HG03469 (cell line): Measurements from ENCODE around the gene SCAF1.

Experiments
- ATAC-seq: cut with Tn5 transposase; IDR thresholded peaks from one replicate; pipeline ENCODE4 v1.9.1; 2021; ENCODE audit warnings: mild to moderate bottlenecking, moderate library complexity, moderate number of reproducible peaks; ENCODE audit not compliant: unreplicated experiment

SCAF1 gene

DNA sequence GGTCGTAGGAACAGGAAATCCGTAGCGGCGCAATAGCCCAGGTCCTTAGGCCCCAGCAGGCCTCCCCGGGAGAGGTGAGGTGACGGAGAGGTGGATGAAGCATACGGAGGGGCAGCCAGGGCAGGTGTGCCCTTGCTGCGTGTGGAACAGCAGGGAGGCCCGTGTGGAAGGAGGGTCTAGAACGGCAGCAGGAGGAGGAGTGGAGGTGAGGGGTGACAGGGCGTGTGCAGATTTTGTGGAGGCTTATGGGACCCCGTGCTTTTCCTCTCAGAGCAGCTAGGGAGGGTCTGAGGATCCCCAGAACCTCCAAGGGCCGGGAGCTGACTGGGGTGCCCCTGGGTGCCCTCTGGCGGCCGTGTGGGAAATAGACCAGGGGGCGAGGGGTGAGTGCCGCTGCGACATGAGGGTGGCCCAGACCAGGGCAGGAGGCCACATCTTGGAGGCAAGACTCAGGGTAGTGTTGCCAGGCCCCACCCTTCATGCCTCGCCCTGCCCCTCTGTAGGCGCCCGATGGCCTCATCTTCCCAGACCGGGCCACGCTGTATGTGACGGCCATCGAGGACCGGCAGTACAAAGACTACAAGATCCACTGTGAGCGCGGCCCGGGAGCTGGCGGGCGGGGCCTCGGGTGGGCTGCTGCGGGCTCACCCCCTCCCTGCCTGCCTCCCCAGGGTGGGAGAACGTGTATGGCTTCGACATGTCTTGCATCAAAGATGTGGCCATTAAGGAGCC lies 42.4 kb downstream of the SCAF1 start:
- ATAC-seq, result no peak

DNA sequence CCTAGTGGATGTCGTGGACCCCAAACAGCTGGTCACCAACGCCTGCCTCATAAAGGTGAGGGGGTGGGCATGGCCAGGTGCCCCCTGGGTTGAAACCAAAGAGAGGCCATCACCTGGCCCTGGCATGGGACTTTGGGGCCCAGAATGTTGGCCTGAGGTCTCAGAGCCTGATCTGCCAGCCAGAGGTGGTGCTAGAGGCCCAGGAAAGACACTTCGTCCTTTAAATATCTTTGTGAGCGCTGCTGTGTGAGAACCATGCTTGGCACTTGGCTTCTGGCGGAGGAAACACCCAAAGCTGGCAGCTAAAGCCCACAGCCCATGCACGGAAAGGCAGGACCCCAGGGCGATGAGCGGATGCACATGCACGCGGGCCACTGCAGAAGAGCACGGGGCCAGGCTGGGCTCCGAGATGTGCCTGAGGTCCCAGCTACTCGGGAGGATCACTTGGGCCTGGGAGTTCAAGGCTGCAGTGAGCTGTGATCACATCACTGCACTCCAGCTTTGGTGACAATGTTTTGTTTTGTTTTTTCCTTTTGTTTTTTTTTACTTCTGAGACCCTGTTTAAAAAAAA lies 43.1 kb downstream of the SCAF1 start:
- ATAC-seq, result no peak

DNA sequence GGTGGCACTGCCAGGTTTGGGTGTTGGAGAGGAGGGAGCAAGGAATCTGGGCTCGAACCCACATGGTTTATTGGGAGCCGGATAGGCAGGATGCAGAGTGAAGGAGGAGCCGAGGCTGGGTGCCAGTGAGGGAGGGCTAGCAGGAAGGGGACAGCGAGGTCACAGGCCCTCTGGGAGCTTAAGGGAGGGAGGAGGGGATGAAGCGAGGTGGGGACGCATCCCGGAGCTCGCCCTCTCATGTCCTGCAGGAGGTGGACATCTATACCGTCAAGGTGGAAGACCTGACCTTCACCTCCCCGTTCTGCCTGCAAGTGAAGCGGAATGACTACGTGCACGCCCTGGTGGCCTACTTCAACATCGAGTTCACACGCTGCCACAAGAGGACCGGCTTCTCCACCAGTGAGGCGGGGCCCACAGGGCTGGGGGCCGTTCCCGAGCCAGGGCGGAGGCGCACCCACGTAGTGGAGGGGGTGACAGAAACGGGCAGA lies 43.9 kb downstream of the SCAF1 start:
- no peak for ATAC-seq

DNA sequence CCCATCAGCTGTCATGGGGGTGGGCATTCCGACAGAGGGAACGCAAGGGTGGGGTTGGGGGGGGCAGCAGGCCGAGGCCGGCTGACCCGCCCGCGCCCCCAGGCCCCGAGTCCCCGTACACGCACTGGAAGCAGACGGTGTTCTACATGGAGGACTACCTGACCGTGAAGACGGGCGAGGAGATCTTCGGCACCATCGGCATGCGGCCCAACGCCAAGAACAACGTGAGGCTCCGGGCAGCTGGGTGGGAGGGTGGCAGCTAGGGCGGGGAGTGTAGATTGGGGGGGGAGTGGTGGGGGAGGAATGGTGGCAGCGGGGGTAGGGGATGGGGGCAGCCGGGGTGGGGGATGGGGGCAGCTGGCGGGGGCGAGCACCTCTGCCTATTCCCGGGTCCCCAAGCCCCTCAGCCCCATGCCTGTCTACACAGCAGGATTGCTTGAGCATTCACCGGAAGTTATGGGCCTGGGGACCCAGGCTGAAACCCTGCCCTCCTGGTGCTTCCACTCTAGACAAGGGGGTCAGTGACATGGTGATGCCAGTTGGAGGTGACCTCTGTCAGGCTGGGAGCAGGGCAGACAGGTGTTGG lies 44.6 kb downstream of the SCAF1 start:
- no peak for ATAC-seq

DNA sequence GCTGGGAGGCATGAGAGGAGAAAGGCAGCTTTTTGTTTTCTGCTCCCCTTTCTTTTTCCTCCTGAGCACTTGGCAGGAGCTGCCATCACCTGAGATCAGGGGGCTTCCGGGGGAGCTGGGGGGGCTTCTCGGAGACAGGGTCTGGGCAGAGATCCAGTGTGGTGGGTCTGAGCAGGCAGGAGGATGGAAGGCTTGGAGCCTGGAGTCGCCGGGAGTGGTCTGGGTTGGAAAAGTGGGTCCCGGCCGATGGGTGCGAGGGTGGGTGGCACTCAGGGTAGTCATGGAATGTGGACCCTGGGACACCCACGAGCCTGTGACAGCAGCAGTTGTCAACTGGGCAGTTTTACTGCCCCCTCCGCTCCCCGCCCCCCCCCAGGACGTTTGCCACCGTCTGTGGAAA lies 45.1 kb downstream of the SCAF1 start:
- ATAC-seq, result no peak

DNA sequence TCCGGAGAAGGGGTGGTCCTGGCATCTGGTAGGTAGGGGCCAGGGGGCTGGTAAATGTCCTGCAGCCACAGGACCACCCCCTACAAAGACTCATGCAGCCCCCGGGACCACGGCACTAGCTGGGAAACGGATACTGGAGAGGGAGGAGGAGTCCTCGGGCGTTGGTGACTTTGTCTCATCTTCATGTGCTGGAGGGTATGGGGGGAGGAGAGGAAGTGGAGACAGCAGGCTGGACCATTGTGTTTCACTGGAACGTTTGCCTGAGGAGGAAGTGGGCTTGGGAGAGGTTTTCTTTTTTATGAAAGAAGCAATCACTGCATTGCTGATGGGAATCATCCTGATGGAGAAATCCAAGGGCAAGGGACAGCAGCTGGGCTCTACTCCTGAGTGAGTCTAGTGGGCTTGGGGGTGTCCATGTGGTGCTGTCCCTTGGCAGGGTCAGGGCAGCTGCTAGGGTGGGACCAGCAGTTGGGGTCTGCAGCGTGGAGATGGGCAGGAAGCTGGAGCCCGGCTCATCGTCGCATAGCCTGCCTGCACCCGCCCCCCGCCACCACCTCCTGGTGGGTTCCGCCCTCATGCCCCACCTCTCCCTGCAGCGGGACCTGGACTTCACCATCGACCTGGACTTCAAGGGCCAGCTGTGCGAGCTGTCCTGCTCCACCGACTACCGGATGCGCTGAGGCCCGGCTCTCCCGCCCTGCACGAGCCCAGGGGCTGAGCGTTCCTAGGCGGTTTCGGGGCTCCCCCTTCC lies 45.7 kb downstream of the SCAF1 start:
- no peak for ATAC-seq

DNA sequence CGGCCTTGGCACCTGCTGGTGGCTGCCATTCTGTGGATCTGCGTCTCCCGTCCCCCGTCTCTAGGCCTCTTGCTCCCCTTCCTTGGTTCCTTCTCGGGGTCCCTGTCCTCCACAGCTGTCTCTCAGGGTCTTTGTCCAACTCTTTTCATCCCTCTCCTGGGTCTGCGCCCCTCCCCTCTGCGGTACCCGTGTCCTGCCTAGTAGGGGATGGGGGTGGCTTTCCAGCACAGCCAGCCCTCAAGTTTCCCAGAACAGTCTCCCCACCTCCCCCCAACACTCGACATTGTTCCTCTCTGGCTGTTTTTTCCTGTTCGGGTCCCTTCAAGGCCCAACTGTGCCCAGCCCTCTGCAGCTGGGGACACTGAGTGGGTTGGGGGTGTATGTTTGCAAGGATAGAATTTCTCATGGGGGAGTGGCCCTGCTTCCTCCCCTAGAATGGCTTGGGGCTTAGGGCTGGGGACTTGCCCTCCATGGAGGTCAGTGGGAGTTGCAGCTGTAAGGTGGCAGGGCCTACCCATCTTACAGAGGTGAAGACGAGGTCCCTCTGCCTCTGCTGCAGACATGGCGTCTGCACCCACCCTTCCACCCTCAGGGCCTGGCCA lies 46.6 kb downstream of the SCAF1 start:
- ATAC-seq, result no peak

DNA sequence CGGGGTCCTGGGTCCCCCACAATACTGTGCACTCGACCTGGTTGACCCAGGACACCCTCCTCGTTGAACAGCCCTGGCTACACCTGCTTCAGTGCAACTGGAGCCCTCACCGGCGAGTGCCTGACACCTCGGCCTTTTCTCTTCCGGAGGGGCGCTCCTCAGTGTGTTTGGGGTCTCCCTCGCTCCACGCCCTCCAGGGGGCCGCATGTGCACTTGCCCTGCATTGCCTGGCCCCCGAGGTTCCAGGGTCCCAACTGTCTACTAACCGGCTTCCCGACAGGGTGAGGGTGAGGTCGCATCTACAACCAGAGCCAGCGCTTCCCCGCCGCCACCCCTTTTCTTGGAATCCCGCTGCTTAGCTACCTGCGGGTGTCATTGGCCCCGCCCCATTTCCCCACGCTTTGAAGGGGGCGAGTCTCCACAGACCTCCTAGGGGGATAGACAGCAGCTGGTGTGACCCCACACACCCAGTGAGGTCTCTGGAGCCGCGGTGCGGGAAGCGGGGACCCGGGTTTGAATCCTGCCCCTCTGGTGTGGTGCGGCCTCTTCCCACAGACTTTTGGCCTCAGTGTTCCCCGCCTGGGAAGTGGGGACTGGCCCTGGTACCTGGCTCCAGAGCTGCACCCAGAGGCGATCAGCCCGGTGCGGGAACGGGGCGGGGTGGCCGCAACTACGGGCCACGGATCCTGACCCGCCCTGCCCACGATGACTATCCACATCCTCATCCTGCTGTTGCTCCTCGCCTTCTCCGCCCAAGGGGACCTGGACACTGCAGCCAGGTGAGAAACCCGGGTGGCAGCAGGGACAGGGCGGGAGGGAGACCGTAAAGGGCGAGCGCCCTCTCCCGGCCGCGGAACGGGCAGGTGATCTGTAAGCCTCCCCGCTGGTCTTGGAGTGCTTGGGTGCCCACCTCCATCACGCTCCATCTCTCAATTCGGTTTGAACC lies 47.4 kb downstream of the SCAF1 start, which contains the start of gene ADM5:
TSS of gene ADM5 (plus strand) at position 462 of the 946 bp plus-strand sequence. CDS start at position 706, 244 bp downstream.
- no peak for ATAC-seq

DNA sequence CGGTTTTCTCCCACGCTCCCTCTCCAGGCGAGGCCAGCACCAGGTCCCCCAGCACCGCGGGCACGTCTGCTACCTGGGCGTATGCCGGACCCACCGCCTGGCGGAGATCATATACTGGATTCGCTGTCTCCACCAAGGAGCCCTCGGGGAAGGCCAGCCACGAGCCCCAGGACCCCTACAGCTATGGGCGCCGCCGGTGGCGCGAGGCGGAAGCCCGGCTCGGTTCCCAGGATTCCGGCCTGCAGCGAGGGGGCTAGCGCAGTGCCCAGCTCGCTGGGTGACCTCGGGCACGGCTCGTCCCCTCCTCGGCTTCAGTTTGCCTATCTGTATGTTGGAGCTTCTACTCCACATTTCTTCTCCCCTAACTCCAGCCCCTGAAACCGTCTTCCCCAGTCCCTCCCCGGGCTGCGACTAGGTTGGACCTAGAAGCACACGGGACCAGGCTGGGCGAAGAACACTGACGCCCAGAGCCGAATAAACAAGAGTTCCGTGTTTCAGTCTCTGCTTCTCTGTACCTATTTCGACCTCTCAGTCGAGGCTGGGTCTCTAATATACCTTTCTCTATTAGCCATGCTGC lies 48.2 kb downstream of the SCAF1 start:
- ATAC-seq, result no peak

DNA sequence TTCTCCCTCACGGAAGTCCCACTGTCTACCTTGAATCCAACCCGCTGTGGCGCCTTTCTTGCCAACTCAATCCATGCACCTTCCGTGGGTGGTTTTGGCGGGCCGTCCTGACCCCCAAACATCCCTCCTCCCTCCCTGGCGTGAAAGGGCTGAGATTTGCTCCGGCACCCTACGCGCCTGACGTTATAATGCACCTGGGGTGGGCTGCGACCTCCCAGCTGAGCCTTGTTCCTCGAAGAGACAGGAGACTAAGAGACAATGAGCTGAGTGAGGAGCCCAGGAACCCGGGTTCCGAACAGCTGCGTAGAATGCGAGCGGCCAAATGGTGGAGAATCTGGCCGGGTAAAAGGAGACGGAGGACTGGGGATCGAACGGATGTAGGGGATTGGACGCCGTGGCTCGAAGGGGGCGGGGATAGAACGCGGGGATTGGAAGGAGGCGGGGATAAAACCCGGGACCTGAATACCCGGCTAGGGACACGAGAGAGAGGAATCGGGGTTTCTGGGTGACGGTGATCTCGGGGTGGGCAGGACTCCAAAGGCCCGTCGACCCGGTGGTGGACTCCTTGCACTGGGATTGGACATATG lies 48.7 kb downstream of the SCAF1 start, which contains the start of gene CPT1C:
TSS of gene CPT1C (plus strand) at position 461 of the 587 bp plus-strand sequence. CDS start 1,137 bp downstream, outside the sequence.
- no peak for ATAC-seq

DNA sequence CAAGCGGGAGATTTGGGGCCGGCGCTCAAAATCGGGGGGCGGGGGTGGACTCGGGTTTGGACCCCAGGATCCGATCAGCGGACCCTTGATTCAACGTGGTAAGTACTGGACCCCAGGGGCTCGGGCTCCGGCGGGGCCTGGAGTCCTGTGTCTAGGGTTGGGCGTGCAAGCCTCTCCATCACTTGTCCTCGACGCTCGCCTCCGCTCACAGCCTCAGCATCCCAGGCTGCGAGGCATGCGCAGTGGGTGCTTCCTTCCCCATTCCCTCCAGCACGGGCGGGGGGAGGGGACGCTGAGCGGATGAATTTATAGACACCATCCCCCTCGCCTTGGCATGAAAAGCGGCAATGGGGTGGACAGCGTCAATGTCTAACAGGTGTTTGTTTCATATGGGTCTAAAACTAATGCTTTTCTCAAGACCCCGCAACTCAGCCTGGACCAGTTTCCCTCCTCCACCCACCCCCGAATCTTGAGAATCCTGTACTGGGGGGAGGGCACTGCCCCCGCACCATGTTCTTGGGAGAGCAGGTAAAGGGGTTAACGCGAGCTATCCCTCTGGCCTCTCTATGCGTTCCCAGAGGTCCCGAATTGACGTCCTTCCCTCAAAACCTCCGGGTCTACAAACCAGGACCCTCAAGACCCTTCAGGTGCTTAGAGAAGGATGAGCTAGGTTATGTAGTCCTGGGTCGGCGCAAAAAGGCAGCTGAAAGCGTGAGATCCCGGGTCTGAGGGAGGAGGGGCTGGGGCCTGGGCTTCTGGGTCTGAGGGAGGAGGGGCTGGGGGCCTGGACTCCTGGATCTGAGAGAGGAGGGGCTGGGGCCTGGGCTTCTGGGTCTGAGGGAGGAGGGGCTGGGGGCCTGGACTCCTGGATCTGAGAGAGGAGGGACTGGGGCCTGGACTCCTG lies 49.5 kb downstream of the SCAF1 start:
- ATAC-seq, result no peak

DNA sequence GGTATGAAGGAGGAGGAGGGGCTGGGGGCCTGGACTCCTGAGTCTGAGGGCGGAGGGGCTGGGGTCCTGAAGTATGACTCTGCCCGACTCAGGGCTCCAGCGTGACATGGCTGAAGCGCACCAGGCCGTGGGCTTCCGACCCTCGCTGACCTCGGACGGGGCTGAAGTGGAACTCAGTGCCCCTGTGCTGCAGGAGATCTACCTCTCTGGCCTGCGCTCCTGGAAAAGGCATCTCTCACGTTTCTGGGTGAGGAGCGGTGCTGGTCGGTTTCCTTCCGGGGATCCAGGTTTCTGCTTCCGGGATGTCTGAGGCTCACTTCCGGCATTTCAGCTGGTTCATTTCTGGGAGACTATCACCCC lies 50.1 kb downstream of the SCAF1 start:
- no peak for ATAC-seq

DNA sequence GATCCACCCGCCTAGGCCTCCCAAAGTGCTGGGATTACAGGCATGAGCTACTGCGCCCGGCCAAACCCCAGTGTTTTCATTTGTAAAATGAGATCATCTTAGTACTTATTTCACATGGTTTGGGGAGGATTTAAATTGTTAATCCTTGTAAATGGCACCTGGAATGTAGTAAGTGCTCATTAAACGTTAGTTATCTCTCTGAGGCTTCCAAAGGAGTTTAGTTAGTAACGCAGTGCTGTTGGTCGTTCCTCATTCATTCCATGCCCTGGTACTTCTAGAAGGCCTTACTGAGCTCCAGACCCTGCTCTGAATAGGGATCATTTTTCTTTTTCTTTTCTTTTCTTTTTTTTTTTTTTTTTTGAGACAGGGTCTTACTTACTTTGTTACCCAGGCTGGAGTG lies 54.1 kb downstream of the SCAF1 start:
- no peak for ATAC-seq

DNA sequence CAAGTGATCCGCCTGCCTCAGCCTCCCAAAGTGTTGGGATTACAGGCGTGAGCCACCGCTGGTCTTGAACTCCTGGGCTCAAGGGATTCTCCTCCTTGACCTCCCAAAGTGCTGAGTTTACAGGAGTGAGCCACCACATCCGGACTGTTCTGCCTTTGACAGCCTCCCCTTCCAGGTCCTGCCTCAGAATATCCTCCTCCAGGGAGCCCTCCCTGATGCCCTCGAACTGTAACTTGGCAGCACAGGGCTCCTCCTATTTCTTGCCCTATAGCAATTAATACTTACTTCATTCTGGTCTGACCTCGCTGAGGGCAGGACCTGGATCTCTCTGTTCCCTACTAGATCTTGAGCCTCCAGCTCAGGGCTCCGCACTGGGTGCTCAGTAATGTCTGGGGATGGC lies 54.9 kb downstream of the SCAF1 start:
- no peak for ATAC-seq

DNA sequence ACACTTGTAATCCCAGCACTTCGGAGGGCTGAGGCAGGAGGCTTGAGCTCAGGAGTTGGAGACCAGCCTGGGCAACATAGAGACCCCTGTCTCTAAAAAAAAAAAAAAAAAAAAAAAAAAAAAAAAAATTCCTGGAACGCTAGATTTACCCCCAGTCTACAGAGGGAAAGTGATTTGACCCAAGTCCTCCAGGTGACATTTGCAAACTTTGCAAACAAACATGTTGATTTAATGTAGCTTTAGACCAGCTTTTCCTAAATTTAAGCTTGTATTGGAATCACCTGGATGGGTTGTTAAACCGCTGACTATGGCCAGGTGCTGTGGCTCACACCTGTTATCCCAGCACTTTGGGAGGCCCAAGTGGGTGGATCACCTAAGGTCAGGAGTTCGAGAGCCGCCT lies 57.4 kb downstream of the SCAF1 start:
- ATAC-seq, result no peak

DNA sequence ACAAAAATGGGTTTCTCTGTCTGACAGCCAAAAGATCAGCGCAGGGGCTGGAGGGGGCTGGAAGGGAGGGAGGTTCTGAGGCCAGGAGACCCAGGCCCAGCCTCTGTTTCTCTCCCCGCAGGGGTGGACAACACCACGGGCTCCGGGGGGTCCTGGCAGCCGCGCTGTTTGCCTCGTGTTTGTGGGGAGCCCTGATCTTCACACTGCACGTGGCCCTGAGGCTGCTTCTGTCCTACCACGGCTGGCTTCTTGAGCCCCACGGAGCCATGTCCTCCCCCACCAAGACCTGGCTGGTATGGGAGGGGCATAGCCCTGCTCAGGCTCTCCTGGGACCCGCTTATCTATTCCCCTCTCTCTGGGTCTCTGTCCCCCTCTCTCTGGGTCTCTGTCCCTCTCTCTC lies 58.6 kb downstream of the SCAF1 start:
- ATAC-seq, result no peak

DNA sequence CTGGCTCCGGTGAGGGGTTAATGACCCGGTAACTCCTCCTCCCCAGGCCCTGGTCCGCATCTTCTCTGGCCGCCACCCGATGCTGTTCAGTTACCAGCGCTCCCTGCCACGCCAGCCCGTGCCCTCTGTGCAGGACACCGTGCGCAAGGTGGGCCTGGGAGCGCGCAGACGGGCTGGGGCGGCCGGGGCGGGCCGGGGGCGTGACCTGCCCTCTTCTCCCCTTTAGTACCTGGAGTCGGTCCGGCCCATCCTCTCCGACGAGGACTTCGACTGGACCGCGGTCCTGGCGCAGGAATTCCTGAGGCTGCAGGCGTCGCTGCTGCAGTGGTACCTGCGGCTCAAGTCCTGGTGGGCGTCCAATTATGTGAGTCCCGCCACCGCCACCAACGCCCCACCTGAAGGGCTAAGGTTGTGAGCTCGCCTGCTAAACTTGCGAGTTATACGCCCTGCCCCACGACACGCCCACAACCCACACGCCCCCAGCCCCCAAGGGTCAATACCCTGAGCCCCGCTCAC lies 59.3 kb downstream of the SCAF1 start:
- no peak for ATAC-seq
